PFSK-1 (cell line): Measurements from ENCODE around the gene MC1R.

Source experiments
- FOXP2 ChIP-seq: optimal IDR thresholded peaks from 2 replicates; pipeline ENCODE3; 2011; ENCODE audit warnings: borderline replicate concordance, control low read depth, inconsistent platforms; ENCODE audit not compliant: insufficient read depth; ENCODE audit errors: extremely low read length, extremely low read depth
- POLR2AphosphoS5 ChIP-seq: IDR thresholded peaks from 2 replicates; pipeline ENCODE4 v1.6.1; 2012; ENCODE audit warnings: low read depth, mild to moderate bottlenecking, control low read depth, low read length, moderate library complexity
- REST ChIP-seq, 2 experiments: IDR thresholded peaks; 2 replicates each; pipeline versions ENCODE4 v1.6.1 to v1.8.0; 2011 to 2012; ENCODE audit warnings: low read depth in 2 of 2, low read length in 2 of 2, control low read depth in 1 of 2, inconsistent platforms in 1 of 2, mild to moderate bottlenecking in 1 of 2, moderate library complexity in 1 of 2; ENCODE audit not compliant: insufficient read depth in 1 of 2
- SIN3A ChIP-seq: IDR thresholded peaks from 2 replicates; pipeline ENCODE4 v1.6.1; 2012; ENCODE audit warnings: mild to moderate bottlenecking, low read length, moderate library complexity, borderline replicate concordance; ENCODE audit not compliant: insufficient read depth
- TAF1 ChIP-seq: IDR thresholded peaks from 2 replicates; pipeline ENCODE4 v1.6.1; 2012; ENCODE audit warnings: low read length, control low read depth, borderline replicate concordance; ENCODE audit not compliant: insufficient read depth

The MC1R gene

GRCh38 chr16:89884041-89884421, 34.6 kb upstream of the MC1R start:
- no peak for TF ChIP-seq REST (IDR thresholded peaks at IDR 0.05; ENCODE audit: insufficient read depth in 1 of 2, low read depth in 2 of 2, low read length in 2 of 2)
- TF ChIP-seq FOXP2: no peak
- TF ChIP-seq TAF1: no peak
- TF ChIP-seq POLR2AphosphoS5: no peak
- no peak for TF ChIP-seq SIN3A

- no peak for TF ChIP-seq SIN3A
Observed at GRCh38 chr16:89887243-89887642, 31.4 kb upstream of the MC1R start.

DNA sequence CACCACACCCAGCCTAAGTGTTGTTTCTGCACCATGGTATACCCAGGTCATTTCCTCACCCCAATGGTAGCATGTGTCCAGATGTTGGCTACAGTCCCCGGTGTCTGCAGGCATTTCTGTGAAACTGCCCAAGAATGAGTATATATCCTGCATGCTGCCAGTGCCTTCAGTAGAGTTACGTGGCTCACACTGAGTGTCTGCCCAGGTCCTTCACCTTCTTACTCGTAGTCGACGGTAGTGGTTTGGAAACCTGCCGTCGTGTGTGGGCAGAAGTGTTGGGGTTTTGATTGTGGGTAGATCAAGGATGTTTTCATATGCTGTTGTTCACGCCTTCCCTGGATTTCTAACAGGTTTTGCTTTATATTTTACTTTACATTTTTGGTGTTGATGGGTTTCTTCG, 28.5 kb upstream of the MC1R start:
- no peak for TF ChIP-seq REST (IDR thresholded peaks at IDR 0.05; ENCODE audit: insufficient read depth in 1 of 2, low read depth in 2 of 2, low read length in 2 of 2)
- TF ChIP-seq SIN3A: no peak
- no peak for TF ChIP-seq POLR2AphosphoS5
- no peak for TF ChIP-seq TAF1
- TF ChIP-seq FOXP2: no peak

DNA sequence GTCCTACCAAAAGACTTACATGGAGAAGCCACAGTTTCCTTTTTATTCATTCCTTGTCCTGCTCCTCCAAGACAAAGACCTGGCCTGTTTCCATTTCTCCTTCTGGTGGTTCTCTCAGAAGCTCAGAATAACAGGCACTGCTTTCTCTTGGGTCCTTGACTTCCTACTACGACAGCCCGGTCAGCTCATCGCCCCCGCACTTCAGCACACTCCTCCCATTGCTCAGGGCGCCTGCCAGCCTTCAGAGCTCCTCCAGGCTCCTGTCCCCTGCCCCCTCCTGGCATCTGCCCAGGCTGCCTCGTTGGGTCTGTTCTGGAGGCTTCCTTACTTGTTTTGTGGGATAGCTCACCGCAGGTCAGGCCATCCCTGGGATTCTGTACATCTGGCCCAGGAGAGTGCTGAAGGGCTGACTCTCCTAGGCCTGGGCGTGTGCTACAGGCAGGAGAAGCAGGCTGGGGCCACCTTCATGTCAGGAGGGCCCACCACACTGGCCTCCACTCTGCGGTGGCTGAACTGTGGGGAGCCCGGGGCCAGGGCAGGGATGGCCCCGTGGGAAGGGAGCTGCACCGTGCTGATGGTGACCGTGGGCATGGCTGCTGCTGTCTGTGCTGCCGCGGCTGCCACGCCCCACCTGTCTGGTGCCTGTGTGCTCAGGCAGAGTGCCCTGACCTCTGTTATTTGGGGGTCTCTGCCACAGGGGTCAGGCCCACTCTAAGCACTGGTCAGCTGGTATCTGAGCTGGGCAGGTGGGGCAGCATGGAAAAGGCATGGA, 27.6 kb upstream of the MC1R start:
- TF ChIP-seq TAF1 (no peak), FOXP2 (no peak), SIN3A (no peak), POLR2AphosphoS5 (no peak), REST (IDR thresholded peaks at IDR 0.05; ENCODE audit: insufficient read depth in 1 of 2, low read depth in 2 of 2, low read length in 2 of 2) (no peak)

GRCh38 chr16:89892055-89892630, 26.5 kb upstream of the MC1R start:
- TF ChIP-seq TAF1 (no peak), POLR2AphosphoS5 (no peak), FOXP2 (no peak), SIN3A (no peak), REST (IDR thresholded peaks at IDR 0.05; ENCODE audit: insufficient read depth in 1 of 2, low read depth in 2 of 2, low read length in 2 of 2) (no peak)
